IMR-90 (cell line): ENCODE data around the gene KRT86.

ENCODE experiments used
- BHLHE40 ChIP-seq: fragments of 150-350 bp; IDR thresholded peaks from 2 replicates; pipeline ENCODE4 v1.6.1; 2016; ENCODE audit warnings: mild to moderate bottlenecking, low read depth, low read length
- CTCF ChIP-seq: conservative IDR thresholded peaks from 2 replicates; pipeline ENCODE4 v1.5.1; 2012; ENCODE audit warnings: mild to moderate bottlenecking, low read depth, low read length, improper control_type of control experiment
- FOS ChIP-seq: fragments of 150-350 bp; IDR thresholded peaks from 2 replicates; pipeline ENCODE4 v1.6.1; 2016; ENCODE audit warnings: low read depth, low read length
- MAFK ChIP-seq: IDR thresholded peaks from 2 replicates; pipeline ENCODE4 v1.6.1; 2012; ENCODE audit warnings: low read depth, low read length, improper control_type of control experiment
- MAZ ChIP-seq: IDR thresholded peaks from 2 replicates; pipeline ENCODE4 v1.6.1; 2012; ENCODE audit warnings: low read depth, mild to moderate bottlenecking, low read length, improper control_type of control experiment, moderate library complexity, borderline replicate concordance
- MXI1 ChIP-seq: IDR thresholded peaks from 2 replicates; pipeline ENCODE4 v1.6.1; 2012; ENCODE audit warnings: low read depth, mild to moderate bottlenecking, low read length, moderate library complexity, borderline replicate concordance
- NFE2L2 ChIP-seq: fragments of 150-350 bp; IDR thresholded peaks from 2 replicates; pipeline ENCODE4 v1.6.1; 2016; ENCODE audit warnings: low read depth, mild to moderate bottlenecking, low read length
- POLR2A ChIP-seq: IDR thresholded peaks from 2 replicates; pipeline ENCODE4 v1.6.1; 2012; ENCODE audit warnings: mild to moderate bottlenecking, low read depth, low read length
- RAD21 ChIP-seq: IDR thresholded peaks from 2 replicates; pipeline ENCODE4 v1.6.1; 2012; ENCODE audit warnings: low read length, improper control_type of control experiment
- RCOR1 ChIP-seq: IDR thresholded peaks from 2 replicates; pipeline ENCODE4 v1.6.1; 2012; ENCODE audit warnings: mild to moderate bottlenecking, low read length, improper control_type of control experiment; ENCODE audit not compliant: insufficient replicate concordance
- RFX5 ChIP-seq: IDR thresholded peaks from 2 replicates; pipeline ENCODE4 v1.8.0; 2012; ENCODE audit warnings: low read depth, mild to moderate bottlenecking, low read length, moderate library complexity

- TF ChIP-seq MAFK (no peak), CTCF (no peak), POLR2A (no peak), NFE2L2 (no peak), RAD21 (no peak), RFX5 (no peak), FOS (no peak), BHLHE40 (no peak), RCOR1 (no peak), MXI1 (no peak), MAZ (no peak)
These were observed 17.9 kb upstream of the KRT86 start for GRCh38 chr12:52256584-52256935.
